ENCODE measurements around the gene STOM. TPM values are rescaled to one million over a fixed set of nuclear protein-coding genes. Genes with fewer than 3 reads are reported as not detected.

STOM gene
- total and polyA plus RNA-seq, 2 of the 8 experiments (the other 6 are each of a cell fraction or from before 2014, with no cell fraction given) = 25.2 to 60.4 TPM

DNA sequence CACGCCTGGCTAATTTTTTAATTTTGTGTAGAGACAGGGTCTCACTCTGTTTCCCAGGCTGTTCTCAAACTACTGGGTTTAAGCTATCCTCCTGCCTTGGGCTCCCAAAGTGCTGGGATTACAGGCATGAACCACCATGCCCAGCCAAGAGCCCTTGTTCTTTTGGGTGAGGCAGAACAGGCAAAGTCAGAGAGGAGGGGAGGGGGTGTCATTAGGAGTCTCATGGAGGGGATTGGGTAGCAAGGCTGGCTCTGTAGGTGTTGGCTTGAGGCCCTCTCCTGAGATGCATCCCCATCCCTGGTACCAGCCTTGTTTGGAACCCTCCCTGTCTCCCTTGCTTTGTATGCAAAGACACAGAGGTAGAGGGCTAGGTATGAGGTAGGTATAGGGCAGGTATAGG lies 78.0 kb downstream of the STOM start:
- no peak overlapping the region for H3K14ac ChIP-seq (ENCODE audit: insufficient read length)
- no peak overlapping the region for H2BK120ac ChIP-seq (replicated peaks; ENCODE audit: low read depth, low read length)
- H3K23me2 ChIP-seq (ENCODE audit: low read depth, low read length) = no peaks in the 10 kb centered on the region; the same call in 1 of the 2 replicates
- no peak overlapping the region for H4K91ac ChIP-seq (replicated peaks; ENCODE audit: insufficient read length, low read length)
- H2BK5ac ChIP-seq (ENCODE audit: low read depth, low read length) = no peak overlapping the region
- H3K36me3 ChIP-seq (ENCODE audit: control insufficient read depth in 2 of 4, insufficient read depth in 4 of 4, low read length in 3 of 4) = no peaks in the 10 kb centered on the region
- no peak overlapping the region for H3K9ac ChIP-seq (replicated peaks in 1 of 4; ENCODE audit: extremely low read depth in 1 of 4, low read depth in 3 of 4, low read length in 3 of 4)
- no peaks in the 10 kb centered on the region for H3K79me2 ChIP-seq (ENCODE audit: control insufficient read depth in 1 of 2, insufficient read depth in 2 of 2, low read length in 2 of 2)
- no peak overlapping the region for H4K8ac ChIP-seq (ENCODE audit: extremely low read depth, insufficient read depth, low read length)
- H3K56ac ChIP-seq (replicated peaks; ENCODE audit: insufficient read length, low read depth, low read length) = no peak overlapping the region
- no peak overlapping the region for H2BK12ac ChIP-seq (ENCODE audit: low read depth, low read length)
- DNase-seq (ENCODE audit: low read depth in 1 of 2, low spot score in 2 of 2) = no peak
- H3K23ac ChIP-seq (ENCODE audit: insufficient read length) = no peak overlapping the region
- H3K27ac ChIP-seq (ENCODE audit: low read depth, low read length) = no peak overlapping the region
- ChIA-PET POLR2A (ENCODE audit: partially characterized antibody) (no interaction called here), CTCF (ENCODE audit: partially characterized antibody) (interaction anchor here (0.8 to 3.9 kb wide), 3 partner anchors 11 to 79 kb away, joined by 3 to 15 read pairs (median 4); no protein-coding TSS in a partner anchor)
- H3K4ac ChIP-seq (replicated peaks; ENCODE audit: insufficient read length, low read depth, low read length) = no peak overlapping the region
- no peak overlapping the region for H2BK15ac ChIP-seq (ENCODE audit: low read length)
- H3K27me3 ChIP-seq (replicated peaks in 1 of 4; ENCODE audit: control insufficient read depth in 3 of 4, extremely low read depth in 1 of 4, insufficient read depth in 3 of 4, low read length in 3 of 4) = peaks cover 0 to 15% (median 13%) of the 10 kb centered on the region in 4 experiments; a peak in 5 of 7 replicates
- H3K4me1 ChIP-seq (replicated peaks in 1 of 4; ENCODE audit: control insufficient read depth in 3 of 4, insufficient read depth in 4 of 4, low read length in 3 of 4) = peaks cover 20 to 31% (median 23%) of the 10 kb centered on the region in 4 experiments
- H4K20me1 ChIP-seq (replicated peaks in 1 of 2; ENCODE audit: control insufficient read depth in 1 of 2, insufficient read depth in 2 of 2, low read length in 2 of 2) = peaks cover 7 to 13% of the 10 kb centered on the region in 2 experiments
- no peak overlapping the region for H2AFZ ChIP-seq (ENCODE audit: low read length)
- no peaks in the 10 kb centered on the region for H3K9me3 ChIP-seq (ENCODE audit: insufficient read depth in 2 of 2, low read depth in 1 of 2, low read length in 1 of 2)
- no peak overlapping the region for H4K5ac ChIP-seq (ENCODE audit: insufficient read length, low read depth, low read length)
- H2AK5ac ChIP-seq (ENCODE audit: low read depth, low read length) = no peak overlapping the region
- H3K79me1 ChIP-seq (ENCODE audit: low read depth, low read length) = no peaks in the 10 kb centered on the region; the same call in 1 of the 2 replicates
- H3K18ac ChIP-seq (ENCODE audit: extremely low read depth, low read length) = no peak overlapping the region
- H2BK20ac ChIP-seq (ENCODE audit: low read length) = no peak overlapping the region
- no peak for FAIRE-seq
- WGBS, 2 experiments (ENCODE audit: extremely low coverage in 1 of 2, insufficient coverage in 1 of 2, insufficient read length in 1 of 2, insufficient replicate concordance in 2 of 2, low coverage in 1 of 2, low lambda C conversion rate in 2 of 2, missing lambda C conversion rate in 1 of 2) = 91% methylated on average over 1 of the region's 1 CpG; no CpG with 5 or more reads in 1 of the 2 experiments
- TF ChIP-seq NRF1 (IDR thresholded peaks at IDR 0.05; ENCODE audit: low read depth, low read length) = no peak
- TF ChIP-seq RAD21 (IDR thresholded peaks at IDR 0.05 in 1 of 2, conservative IDR thresholded peaks at IDR 0.05 in 1 of 2; ENCODE audit: low read depth in 2 of 2, low read length in 2 of 2) = no peak
- H3K4me3 ChIP-seq (ENCODE audit: extremely low read depth in 1 of 4, insufficient read depth in 2 of 4, low read depth in 3 of 4, low read length in 4 of 4) = no peak overlapping the region
- no peak overlapping the region for H3K4me2 ChIP-seq (ENCODE audit: insufficient read depth in 1 of 2, low read depth in 2 of 2, low read length in 2 of 2)
